Neural progenitor cell (in vitro differentiated cells): ENCODE results near the gene AGA. TPM values are rescaled to one million over a fixed set of nuclear protein-coding genes. Genes with fewer than 3 reads are reported as not detected.
A peak's percentile ranks its signal among the peaks of the same experiment; 100 is the strongest.

Source experiments
- DNase-seq: peaks from one replicate; pipeline ENCODE4 v3.0.0-alpha.2; 2016; ENCODE audit warnings: low spot score
- H2AFZ ChIP-seq: fragments of 200-600 bp; sonication (generic); replicated peaks from 2 replicates; pipeline ENCODE4 v1.6.1; 2016; ENCODE audit warnings: antibody characterized with exemption
- H3F3A ChIP-seq: fragments of 200-600 bp; sonication (generic); 2 replicates; pipeline ENCODE4 v1.6.1; 2016; ENCODE audit warnings: antibody characterized with exemption, low read depth
- H3K27ac ChIP-seq: fragments of 200-600 bp; sonication (generic); 2 replicates; pipeline ENCODE4 v1.5.1; 2016; ENCODE audit warnings: mild to moderate bottlenecking
- H3K27me3 ChIP-seq: fragments of 200-600 bp; sonication (generic); 2 replicates; pipeline ENCODE4 v1.6.1; 2016; ENCODE audit warnings: mild to moderate bottlenecking, moderate library complexity
- H3K36me3 ChIP-seq: fragments of 200-600 bp; sonication (generic); 2 replicates; pipeline ENCODE4 v1.5.1; 2016
- H3K4me1 ChIP-seq: fragments of 200-600 bp; sonication (generic); 2 replicates; pipeline ENCODE4 v1.6.1; 2016; ENCODE audit warnings: mixed run types
- H3K4me2 ChIP-seq: fragments of 200-600 bp; sonication (generic); 2 replicates; pipeline ENCODE4 v1.6.1; 2016
- H3K4me3 ChIP-seq: fragments of 200-600 bp; sonication (generic); 2 replicates; pipeline ENCODE4 v1.5.1; 2016
- H3K79me2 ChIP-seq: fragments of 200-600 bp; sonication (generic); 2 replicates; pipeline ENCODE4 v1.6.1; 2016; ENCODE audit warnings: low read depth
- H3K9ac ChIP-seq: fragments of 200-600 bp; sonication (generic); 2 replicates; pipeline ENCODE4 v1.6.1; 2016
- H3K9me3 ChIP-seq: fragments of 200-600 bp; sonication (generic); 2 replicates; pipeline ENCODE4 v1.5.1; 2016; ENCODE audit warnings: low read depth
- H4K20me1 ChIP-seq: fragments of 200-600 bp; sonication (generic); 2 replicates; pipeline ENCODE4 v1.6.1; 2016; ENCODE audit warnings: low read depth
- H3K27ac Mint-ChIP-seq: 3 replicates; pipeline ENCODE4 v1.8.0; 2021; ENCODE audit warnings: mixed read lengths
- H3K27me3 Mint-ChIP-seq: 2 replicates; pipeline ENCODE4 v1.8.0; 2022; ENCODE audit warnings: low read depth, mild to moderate bottlenecking, inconsistent platforms, moderate library complexity, mixed read lengths; ENCODE audit not compliant: insufficient read depth
- H3K36me3 Mint-ChIP-seq: 3 replicates; pipeline ENCODE4 v1.8.0; 2021; ENCODE audit warnings: mixed read lengths
- H3K4me1 Mint-ChIP-seq: 3 replicates; pipeline ENCODE4 v1.8.0; 2021; ENCODE audit warnings: mixed read lengths
- H3K4me3 Mint-ChIP-seq: 3 replicates; pipeline ENCODE4 v1.8.0; 2021; ENCODE audit warnings: mild to moderate bottlenecking, moderate library complexity, mixed read lengths
- H3K9me3 Mint-ChIP-seq: 3 replicates; pipeline ENCODE4 v1.8.0; 2020; ENCODE audit warnings: mixed read lengths
- EZH2 ChIP-seq: fragments of 200-600 bp; sonication (generic); IDR thresholded peaks from 2 replicates; pipeline ENCODE4 v1.6.1; 2017; ENCODE audit warnings: antibody characterized with exemption, mild to moderate bottlenecking, moderate library complexity
- EZH2phosphoT487 ChIP-seq: fragments of 200-600 bp; sonication (generic); IDR thresholded peaks from 2 replicates; pipeline ENCODE4 v1.6.1; 2017; ENCODE audit warnings: antibody characterized with exemption
- total RNA-seq: library from RNA; depleted of rRNA; stranded (reverse); fragments of >200 nt; gene quantifications from 2 replicates; pipeline ENCODE4 v1.2.3, GENCODE V29; 2015; ENCODE audit warnings: low replicate concordance
- TF ChIP-seq, protein P1 (sequence below): fragments of 200-600 bp; sonication (generic); IDR thresholded peaks from 2 replicates; pipeline ENCODE4 v1.5.1; 2017; ENCODE audit warnings: antibody characterized with exemption, mild to moderate bottlenecking

Gene AGA
- total RNA-seq, 1 donor from 2014 or later: 27.3 TPM

DNA sequence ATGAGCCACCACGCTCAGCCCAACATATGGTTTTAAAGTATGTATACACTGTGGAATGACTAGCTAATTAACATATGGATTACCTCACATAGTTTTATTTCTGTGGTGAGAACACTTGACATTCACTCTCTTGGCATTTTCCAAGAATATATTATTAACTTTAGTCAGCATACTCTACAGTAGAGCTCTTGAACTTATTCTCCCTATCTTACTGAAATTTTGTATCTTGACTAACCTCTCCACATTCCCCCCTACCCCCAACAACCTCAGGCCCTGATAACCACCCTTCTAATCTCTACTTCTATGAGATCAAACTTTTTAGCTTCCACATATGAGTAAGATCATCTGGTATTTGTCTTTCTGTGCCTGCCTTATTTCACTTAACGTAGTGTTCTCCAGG lies 38.6 kb upstream of the AGA start:
- H2AFZ ChIP-seq: no peak overlapping the region
- no peaks in the 10 kb centered on the region for H3K79me2 ChIP-seq
- no peak overlapping the region for H3K4me2 ChIP-seq
- no peaks in the 10 kb centered on the region for H3K27me3 ChIP-seq
- no peak overlapping the region for H3K9ac ChIP-seq
- H3K27ac ChIP-seq: no peak overlapping the region
- Mint-ChIP-seq H3K36me3 (no peaks in the 10 kb centered on the region), H3K4me3 (no peak overlapping the region), H3K4me1 (peaks cover 2% of the 10 kb centered on the region), H3K9me3 (no peaks in the 10 kb centered on the region), H3K27ac (peak overlapping the region; percentile 9), H3K27me3 (no peaks in the 10 kb centered on the region)
- H3K36me3 ChIP-seq: no peaks in the 10 kb centered on the region
- H3F3A ChIP-seq: no peaks in the 10 kb centered on the region
- H4K20me1 ChIP-seq: no peaks in the 10 kb centered on the region
- H3K4me3 ChIP-seq: no peak overlapping the region
- no peak for DNase-seq
- H3K9me3 ChIP-seq: no peaks in the 10 kb centered on the region
- TF ChIP-seq EZH2 (no peak), EZH2phosphoT487 (no peak)
- TF ChIP-seq, protein P1, sequence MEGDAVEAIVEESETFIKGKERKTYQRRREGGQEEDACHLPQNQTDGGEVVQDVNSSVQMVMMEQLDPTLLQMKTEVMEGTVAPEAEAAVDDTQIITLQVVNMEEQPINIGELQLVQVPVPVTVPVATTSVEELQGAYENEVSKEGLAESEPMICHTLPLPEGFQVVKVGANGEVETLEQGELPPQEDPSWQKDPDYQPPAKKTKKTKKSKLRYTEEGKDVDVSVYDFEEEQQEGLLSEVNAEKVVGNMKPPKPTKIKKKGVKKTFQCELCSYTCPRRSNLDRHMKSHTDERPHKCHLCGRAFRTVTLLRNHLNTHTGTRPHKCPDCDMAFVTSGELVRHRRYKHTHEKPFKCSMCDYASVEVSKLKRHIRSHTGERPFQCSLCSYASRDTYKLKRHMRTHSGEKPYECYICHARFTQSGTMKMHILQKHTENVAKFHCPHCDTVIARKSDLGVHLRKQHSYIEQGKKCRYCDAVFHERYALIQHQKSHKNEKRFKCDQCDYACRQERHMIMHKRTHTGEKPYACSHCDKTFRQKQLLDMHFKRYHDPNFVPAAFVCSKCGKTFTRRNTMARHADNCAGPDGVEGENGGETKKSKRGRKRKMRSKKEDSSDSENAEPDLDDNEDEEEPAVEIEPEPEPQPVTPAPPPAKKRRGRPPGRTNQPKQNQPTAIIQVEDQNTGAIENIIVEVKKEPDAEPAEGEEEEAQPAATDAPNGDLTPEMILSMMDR: no peak
- peaks cover 17% of the 10 kb centered on the region for H3K4me1 ChIP-seq

DNA sequence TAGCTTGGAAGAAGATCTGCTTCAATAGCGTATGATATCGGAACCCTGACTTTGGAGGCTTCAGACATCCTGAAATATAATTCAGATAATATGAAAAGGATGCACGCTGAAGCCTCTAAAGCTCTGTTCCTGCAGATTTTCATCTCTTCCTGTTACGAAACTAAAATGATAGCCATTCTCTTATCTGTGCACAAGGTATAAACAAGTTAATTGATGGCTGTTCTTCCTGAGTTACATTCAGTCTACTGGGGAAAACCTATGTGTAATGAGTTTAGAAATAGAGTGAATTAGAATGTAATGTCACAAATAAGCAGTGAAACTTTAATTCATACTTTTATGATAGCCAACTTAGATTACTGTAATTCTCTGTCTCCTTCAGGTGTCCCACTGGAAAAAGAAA lies 36.8 kb upstream of the AGA start:
- H4K20me1 ChIP-seq: no peaks in the 10 kb centered on the region
- H3K4me3 ChIP-seq: no peak overlapping the region
- H3K36me3 ChIP-seq: no peaks in the 10 kb centered on the region
- no peak overlapping the region for H3K27ac Mint-ChIP-seq
- H3K4me1 Mint-ChIP-seq: no peaks in the 10 kb centered on the region
- no peaks in the 10 kb centered on the region for H3K9me3 Mint-ChIP-seq
- H3K27me3 ChIP-seq: no peaks in the 10 kb centered on the region
- H2AFZ ChIP-seq: no peak overlapping the region
- H3F3A ChIP-seq: no peaks in the 10 kb centered on the region
- no peak for DNase-seq
- H3K4me1 ChIP-seq: peaks cover 9% of the 10 kb centered on the region
- H3K79me2 ChIP-seq: no peaks in the 10 kb centered on the region
- H3K27me3 Mint-ChIP-seq: no peaks in the 10 kb centered on the region
- no peaks in the 10 kb centered on the region for H3K36me3 Mint-ChIP-seq
- H3K9ac ChIP-seq: no peak overlapping the region
- no peak overlapping the region for H3K4me3 Mint-ChIP-seq
- H3K4me2 ChIP-seq: no peak overlapping the region
- TF ChIP-seq EZH2phosphoT487 (no peak), EZH2 (no peak)
- TF ChIP-seq, protein P1: no peak
- H3K9me3 ChIP-seq: no peaks in the 10 kb centered on the region
- no peak overlapping the region for H3K27ac ChIP-seq

DNA sequence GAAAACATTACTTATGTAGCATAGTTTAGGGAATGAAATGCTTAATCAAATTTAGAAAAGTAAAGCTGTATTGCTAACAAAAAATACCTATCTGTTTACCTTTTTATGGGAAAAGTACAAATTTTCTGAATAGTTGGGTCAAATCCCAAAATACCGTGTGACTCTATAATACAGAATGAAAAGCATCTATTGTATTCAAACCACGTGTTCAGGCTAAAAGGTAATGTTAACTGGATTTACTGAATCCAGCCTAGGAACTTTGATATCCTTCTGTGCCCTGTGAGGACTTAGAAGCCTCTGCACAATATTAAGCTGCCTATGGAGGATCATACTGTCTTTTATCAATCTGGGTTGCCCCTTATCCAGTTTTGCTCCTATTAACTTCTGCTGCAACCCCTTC lies 36.3 kb upstream of the AGA start:
- no peaks in the 10 kb centered on the region for H4K20me1 ChIP-seq
- peaks cover 3% of the 10 kb centered on the region for H3K4me1 ChIP-seq
- H3K9ac ChIP-seq: no peak overlapping the region
- Mint-ChIP-seq H3K9me3 (no peaks in the 10 kb centered on the region), H3K4me1 (no peaks in the 10 kb centered on the region), H3K36me3 (no peaks in the 10 kb centered on the region), H3K27me3 (no peaks in the 10 kb centered on the region), H3K4me3 (no peak overlapping the region), H3K27ac (no peak overlapping the region)
- H3F3A ChIP-seq: no peaks in the 10 kb centered on the region
- DNase-seq: no peak
- no peaks in the 10 kb centered on the region for H3K79me2 ChIP-seq
- H3K36me3 ChIP-seq: no peaks in the 10 kb centered on the region
- TF ChIP-seq EZH2phosphoT487: no peak
- TF ChIP-seq, protein P1: no peak
- no peak for TF ChIP-seq EZH2
- no peaks in the 10 kb centered on the region for H3K27me3 ChIP-seq
- no peak overlapping the region for H3K4me3 ChIP-seq
- H2AFZ ChIP-seq: no peak overlapping the region
- no peak overlapping the region for H3K4me2 ChIP-seq
- H3K27ac ChIP-seq: no peak overlapping the region
- H3K9me3 ChIP-seq: no peaks in the 10 kb centered on the region
